Activated naive CD8-positive, alpha-beta T cell treated with anti-CD3 and anti-CD28 coated beads, Interleukin-2, amount 10 ng/mL, durations not matched to agents 7 days and 5 days (primary cell): ENCODE data around the gene GCNT2. TPM values are rescaled to one million over a fixed set of nuclear protein-coding genes. Genes with fewer than 3 reads are reported as not detected.
"Not testable (repeated sequence)": the region's sequence is repeated elsewhere in the genome, so short reads cannot be mapped to it uniquely, and the experiment has no call there.

ENCODE experiments used
- ATAC-seq: fragments of 150-1000 bp; cut with Tn5 transposase; one replicate; pipeline ENCODE4 v1.10.0; 2021; ENCODE audit warnings: low read depth, moderate library complexity
- POLR2A ChIA-PET: fragments of 350-600 bp; sonication (Branson Sonifier 250); formaldehyde crosslinking; loops from one replicate; lab custom pipeline; 2021; ENCODE audit warnings: antibody characterized with exemption; lab: Charles Lee
- DNase-seq: peaks from one replicate; pipeline ENCODE4 v3.0.0; 2021
- H3K27ac Mint-ChIP-seq: one replicate; pipeline ENCODE4 v1.8.0; 2022; ENCODE audit warnings: mild to moderate bottlenecking, mixed read lengths
- H3K27me3 Mint-ChIP-seq: one replicate; pipeline ENCODE4 v1.8.0; 2022; ENCODE audit warnings: mild to moderate bottlenecking, moderate library complexity, mixed read lengths
- H3K36me3 Mint-ChIP-seq: one replicate; pipeline ENCODE4 v1.8.0; 2021; ENCODE audit warnings: mild to moderate bottlenecking, mixed read lengths
- H3K4me1 Mint-ChIP-seq: one replicate; pipeline ENCODE4 v1.8.0; 2021; ENCODE audit warnings: mixed read lengths
- H3K4me3 Mint-ChIP-seq: one replicate; pipeline ENCODE4 v1.8.0; 2022; ENCODE audit warnings: mild to moderate bottlenecking, moderate library complexity, mixed read lengths
- H3K9me3 Mint-ChIP-seq: one replicate; pipeline ENCODE4 v1.8.0; 2021; ENCODE audit warnings: mixed read lengths
- total RNA-seq, 2 experiments: library from RNA; stranded (reverse); gene quantifications; one replicate each; pipeline ENCODE4 v1.2.3, GENCODE V29; 2021

GCNT2 gene
- total RNA-seq, 2 experiments from 2014 or later = 7.5 to 8.9 TPM

GRCh38 chr6:10597499-10598001 is 76.4 kb downstream of the GCNT2 start:
- POLR2A ChIA-PET = no interaction called here
- DNase-seq (no peak), ATAC-seq (no peak)
- peaks cover 8% of the 10 kb centered on the region for H3K4me1 Mint-ChIP-seq
- H3K36me3 Mint-ChIP-seq = peaks cover 2% of the 10 kb centered on the region
- no peak overlapping the region for H3K4me3 Mint-ChIP-seq
- no peaks in the 10 kb centered on the region for H3K27me3 Mint-ChIP-seq
- H3K27ac Mint-ChIP-seq = no peak overlapping the region
- H3K9me3 Mint-ChIP-seq = no peaks in the 10 kb centered on the region

GRCh38 chr6:10598084-10598960 is 77.2 kb downstream of the GCNT2 start:
- Mint-ChIP-seq H3K27me3 (no peaks in the 10 kb centered on the region), H3K27ac (no peak overlapping the region), H3K4me3 (no peak overlapping the region), H3K9me3 (no peaks in the 10 kb centered on the region), H3K36me3 (peaks cover 2% of the 10 kb centered on the region), H3K4me1 (peaks cover 8% of the 10 kb centered on the region)
- DNase-seq = no peak
- ATAC-seq = no peak
- POLR2A ChIA-PET = no interaction called here

- Mint-ChIP-seq H3K4me3 (no peak overlapping the region), H3K9me3 (no peaks in the 10 kb centered on the region), H3K27me3 (no peaks in the 10 kb centered on the region), H3K36me3 (peaks cover 2% of the 10 kb centered on the region), H3K4me1 (peaks cover 8% of the 10 kb centered on the region), H3K27ac (no peak overlapping the region)
- POLR2A ChIA-PET = no interaction called here
- ATAC-seq (no peak), DNase-seq (no peak)
These were observed 77.9 kb downstream of the GCNT2 start for GRCh38 chr6:10599046-10599445.

- POLR2A ChIA-PET, H3K36me3 Mint-ChIP-seq, H3K4me3 Mint-ChIP-seq, H3K27ac Mint-ChIP-seq, DNase-seq, ATAC-seq, H3K9me3 Mint-ChIP-seq, H3K4me1 Mint-ChIP-seq, H3K27me3 Mint-ChIP-seq: not testable (repeated sequence)
These were observed 79.5 kb downstream of the GCNT2 start for GRCh38 chr6:10600681-10601080.

GRCh38 chr6:10603219-10603618 is 82.1 kb downstream of the GCNT2 start:
- no peaks in the 10 kb centered on the region for H3K27me3 Mint-ChIP-seq
- no peak for ATAC-seq
- H3K4me1 Mint-ChIP-seq = no peaks in the 10 kb centered on the region

GRCh38 chr6:10609038-10609437 is 87.9 kb downstream of the GCNT2 start:
- Mint-ChIP-seq H3K4me3 (no peak overlapping the region), H3K9me3 (peaks cover 2% of the 10 kb centered on the region), H3K27ac (no peak overlapping the region), H3K27me3 (no peaks in the 10 kb centered on the region), H3K36me3 (peaks cover 19% of the 10 kb centered on the region), H3K4me1 (no peaks in the 10 kb centered on the region)
- no peak for ATAC-seq
- POLR2A ChIA-PET = no interaction called here
- no peak for DNase-seq

More at GRCh38 chr6:10603219-10603618, 82.1 kb downstream of the GCNT2 start:
- no peak for DNase-seq
- no peaks in the 10 kb centered on the region for H3K9me3 Mint-ChIP-seq
- POLR2A ChIA-PET = no interaction called here
- H3K36me3 Mint-ChIP-seq = peaks cover 4% of the 10 kb centered on the region
- no peak overlapping the region for H3K27ac Mint-ChIP-seq
- no peak overlapping the region for H3K4me3 Mint-ChIP-seq

GRCh38 chr6:10610289-10610688 is 89.1 kb downstream of the GCNT2 start:
- ATAC-seq (no peak), DNase-seq (no peak)
- Mint-ChIP-seq H3K27me3 (no peaks in the 10 kb centered on the region), H3K36me3 (peaks cover 19% of the 10 kb centered on the region), H3K4me3 (no peak overlapping the region), H3K9me3 (peaks cover 2% of the 10 kb centered on the region), H3K27ac (no peak overlapping the region), H3K4me1 (no peaks in the 10 kb centered on the region)
- POLR2A ChIA-PET = no interaction called here

- no peak overlapping the region for H3K27ac Mint-ChIP-seq
- POLR2A ChIA-PET = no interaction called here
These were observed 91.0 kb downstream of the GCNT2 start for GRCh38 chr6:10612161-10612560.

GRCh38 chr6:10613077-10613476 is 91.9 kb downstream of the GCNT2 start:
- ATAC-seq = no peak
- POLR2A ChIA-PET = no interaction called here
- DNase-seq = no peak
- no peaks in the 10 kb centered on the region for H3K27me3 Mint-ChIP-seq
- peaks cover 20% of the 10 kb centered on the region for H3K36me3 Mint-ChIP-seq
- H3K9me3 Mint-ChIP-seq = peaks cover 2% of the 10 kb centered on the region
- no peak overlapping the region for H3K27ac Mint-ChIP-seq
- H3K4me3 Mint-ChIP-seq = no peak overlapping the region
- peaks cover 7% of the 10 kb centered on the region for H3K4me1 Mint-ChIP-seq

More at GRCh38 chr6:10612161-10612560, 91.0 kb downstream of the GCNT2 start:
- Mint-ChIP-seq H3K4me1 (peaks cover 7% of the 10 kb centered on the region), H3K9me3 (peaks cover 2% of the 10 kb centered on the region), H3K27me3 (no peaks in the 10 kb centered on the region), H3K36me3 (peaks cover 21% of the 10 kb centered on the region), H3K4me3 (no peak overlapping the region)
- no peak for DNase-seq
- no peak for ATAC-seq

GRCh38 chr6:10613723-10614122 is 92.6 kb downstream of the GCNT2 start:
- ATAC-seq = no peak
- Mint-ChIP-seq H3K9me3 (peaks cover 2% of the 10 kb centered on the region), H3K27me3 (no peaks in the 10 kb centered on the region), H3K27ac (no peak overlapping the region), H3K4me3 (no peak overlapping the region), H3K4me1 (peaks cover 11% of the 10 kb centered on the region), H3K36me3 (peaks cover 19% of the 10 kb centered on the region)
- POLR2A ChIA-PET = no interaction called here
- DNase-seq = no peak

GRCh38 chr6:10615675-10616074 is 94.5 kb downstream of the GCNT2 start:
- H3K27me3 Mint-ChIP-seq = no peaks in the 10 kb centered on the region
- peaks cover 1% of the 10 kb centered on the region for H3K9me3 Mint-ChIP-seq
- no peak for DNase-seq
- no peak overlapping the region for H3K27ac Mint-ChIP-seq
- H3K36me3 Mint-ChIP-seq = peaks cover 12% of the 10 kb centered on the region
- no peak for ATAC-seq
- H3K4me3 Mint-ChIP-seq = no peak overlapping the region
- POLR2A ChIA-PET = no interaction called here
- peaks cover 11% of the 10 kb centered on the region for H3K4me1 Mint-ChIP-seq

- H3K27me3 Mint-ChIP-seq, H3K4me3 Mint-ChIP-seq, POLR2A ChIA-PET, H3K9me3 Mint-ChIP-seq, ATAC-seq, DNase-seq, H3K27ac Mint-ChIP-seq: not testable (repeated sequence)
- Mint-ChIP-seq H3K4me1 (peaks cover 11% of the 10 kb centered on the region), H3K36me3 (peaks cover 16% of the 10 kb centered on the region)
These were observed 95.1 kb downstream of the GCNT2 start for GRCh38 chr6:10616266-10616665.

GRCh38 chr6:10617008-10617696 is 96.0 kb downstream of the GCNT2 start:
- POLR2A ChIA-PET = interaction anchor here (0.6 kb wide), 1 partner anchor 15 kb away, joined by 4 read pairs; no protein-coding TSS in a partner anchor
- no peak overlapping the region for H3K27ac Mint-ChIP-seq
- ATAC-seq (no peak), DNase-seq (no peak)
- H3K4me1 Mint-ChIP-seq = peaks cover 11% of the 10 kb centered on the region
- H3K9me3 Mint-ChIP-seq = no peaks in the 10 kb centered on the region
- H3K4me3 Mint-ChIP-seq = no peak overlapping the region
- no peaks in the 10 kb centered on the region for H3K27me3 Mint-ChIP-seq
- H3K36me3 Mint-ChIP-seq = peaks cover 24% of the 10 kb centered on the region
